Measurements from ENCODE around the gene ITK. TPM values are rescaled to one million over a fixed set of nuclear protein-coding genes. Genes with fewer than 3 reads are reported as not detected.

ITK gene
- total RNA-seq, 3 donors from 2014 or later (not counting 1 experiment from before 2014, with no cell fraction given), result 153 to 188 (median 186) TPM

- ATAC-seq (no peak), DNase-seq (no peak)
- H3K4me1 ChIP-seq (ENCODE audit: control insufficient read depth, insufficient read depth, low read length), result no peaks in the 10 kb centered on the region
- TF ChIP-seq CTCF (IDR thresholded peaks at IDR 0.05), result no peak
- 82% methylated on average over 7 of the region's 7 CpGs for WGBS (ENCODE audit: insufficient coverage)
- no peak within 1 kb of the TSS for H3K27ac Mint-ChIP-seq
- peaks cover 0 to 4% of the 10 kb centered on the region in 2 donors for H3K27me3 Mint-ChIP-seq (ENCODE audit: low read depth in 2 of 2)
- no peaks in the 10 kb centered on the region for H3K36me3 Mint-ChIP-seq
- no peaks in the 10 kb centered on the region for H3K27me3 ChIP-seq (ENCODE audit: control insufficient read depth, insufficient read depth, low read length)
- H3K9me3 Mint-ChIP-seq, result no peaks in the 10 kb centered on the region
- H3K36me3 ChIP-seq (ENCODE audit: control insufficient read depth, insufficient read depth, low read length), result no peaks in the 10 kb centered on the region
- no peak within 1 kb of the TSS for H3K4me3 Mint-ChIP-seq
- intact Hi-C loops (cut with micrococcal nuclease), result no loop called here
- no peak within 1 kb of the TSS for H3K4me3 ChIP-seq (ENCODE audit: low read length)
- no peaks in the 10 kb centered on the region for H3K9me3 ChIP-seq (ENCODE audit: control insufficient read depth, insufficient read depth, low read length)
- H3K27ac ChIP-seq (ENCODE audit: low read length), result no peak within 1 kb of the TSS
- peaks cover 11 to 18% of the 10 kb centered on the region in 2 donors for H3K4me1 Mint-ChIP-seq
These were observed 14.1 kb upstream of the ITK start, which contains the start of gene GARIN3 for GRCh38 chr5:157166214-157167213. TSS of gene GARIN3 (minus strand) at chr5:157166264. CDS start at chr5:157166168, 96 bp downstream.

- ATAC-seq, result no peak
- Mint-ChIP-seq H3K36me3 (no peaks in the 10 kb centered on the region), H3K4me1 (peaks cover 17 to 22% of the 10 kb centered on the region in 2 donors), H3K27me3 (ENCODE audit: low read depth in 2 of 2) (peaks cover 0 to 4% of the 10 kb centered on the region in 2 donors), H3K4me3 (peak overlapping the region; percentile 31), H3K9me3 (no peaks in the 10 kb centered on the region), H3K27ac (no peak overlapping the region)
- Histone ChIP-seq H3K9me3 (ENCODE audit: control insufficient read depth, insufficient read depth, low read length) (no peaks in the 10 kb centered on the region), H3K4me1 (ENCODE audit: control insufficient read depth, insufficient read depth, low read length) (peaks cover 1% of the 10 kb centered on the region), H3K27ac (ENCODE audit: low read length) (peak overlapping the region; percentile 1), H3K36me3 (ENCODE audit: control insufficient read depth, insufficient read depth, low read length) (no peaks in the 10 kb centered on the region), H3K4me3 (ENCODE audit: low read length) (no peak overlapping the region), H3K27me3 (ENCODE audit: control insufficient read depth, insufficient read depth, low read length) (no peaks in the 10 kb centered on the region)
- no peak for TF ChIP-seq CTCF (IDR thresholded peaks at IDR 0.05)
- intact Hi-C loops (cut with micrococcal nuclease), result no loop called here
- no peak for DNase-seq
- WGBS (ENCODE audit: insufficient coverage), result 50% methylated on average over 4 of the region's 4 CpGs
These were observed 13.4 kb upstream of the ITK start for GRCh38 chr5:157167214-157167621.

DNA sequence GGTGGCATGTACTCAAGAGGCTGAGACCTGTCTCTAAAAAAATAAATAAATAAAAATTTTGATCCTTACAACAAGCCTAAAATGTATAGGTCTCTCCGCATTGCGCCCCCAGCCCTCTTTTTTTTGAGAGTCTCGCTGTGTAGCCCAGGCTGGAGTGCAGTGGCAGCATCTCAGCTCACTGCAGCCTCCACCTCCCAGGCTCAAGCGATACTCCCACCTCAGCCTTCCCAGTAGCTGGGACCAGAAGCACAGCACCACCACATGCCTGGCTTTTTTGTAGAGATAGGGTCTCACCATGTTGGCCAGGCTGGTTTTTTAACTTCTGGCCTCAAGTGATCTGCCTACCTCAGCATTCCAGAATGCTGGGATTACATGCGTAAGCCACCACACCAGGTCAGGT lies 12.4 kb upstream of the ITK start:
- Histone ChIP-seq H3K4me3 (ENCODE audit: low read length) (no peak overlapping the region), H3K9me3 (ENCODE audit: control insufficient read depth, insufficient read depth, low read length) (no peaks in the 10 kb centered on the region), H3K4me1 (ENCODE audit: control insufficient read depth, insufficient read depth, low read length) (peaks cover 12% of the 10 kb centered on the region), H3K27me3 (ENCODE audit: control insufficient read depth, insufficient read depth, low read length) (no peaks in the 10 kb centered on the region), H3K27ac (ENCODE audit: low read length) (no peak overlapping the region), H3K36me3 (ENCODE audit: control insufficient read depth, insufficient read depth, low read length) (no peaks in the 10 kb centered on the region)
- no peak overlapping the region for H3K27ac Mint-ChIP-seq
- TF ChIP-seq CTCF (IDR thresholded peaks at IDR 0.05), result no peak
- peaks cover 20 to 32% of the 10 kb centered on the region in 2 donors for H3K4me1 Mint-ChIP-seq
- ATAC-seq (no peak), DNase-seq (no peak)
- H3K27me3 Mint-ChIP-seq (ENCODE audit: low read depth in 2 of 2), result no peaks in the 10 kb centered on the region
- intact Hi-C loops (cut with micrococcal nuclease), result no loop called here
- no peaks in the 10 kb centered on the region for H3K9me3 Mint-ChIP-seq
- H3K36me3 Mint-ChIP-seq, result no peaks in the 10 kb centered on the region
- H3K4me3 Mint-ChIP-seq, result no peak overlapping the region
- 100% methylated on average over 5 of the region's 5 CpGs for WGBS (ENCODE audit: insufficient coverage)

All from natural killer cell (primary cell).